ENCODE measurements around the gene TTC38.
A peak's percentile ranks its signal among the peaks of the same experiment; 100 is the strongest.
"Not testable (repeated sequence)": the region's sequence is repeated elsewhere in the genome, so short reads cannot be mapped to it uniquely, and the experiment has no call there.

Gene TTC38

GRCh38 chr22:46246178-46246577, 21.6 kb upstream of the TTC38 start:
- no peak for DNase-seq (ENCODE audit: low read depth)

- no peak for DNase-seq (ENCODE audit: low read depth)
These were observed 20.3 kb upstream of the TTC38 start for GRCh38 chr22:46247443-46247975.

GRCh38 chr22:46250035-46250782, 17.6 kb upstream of the TTC38 start, which contains the start of gene CDPF1:
TSS of gene CDPF1 (minus strand) at chr22:46250293. CDS start at chr22:46248284, 2,009 bp downstream.
- DNase-seq (ENCODE audit: low read depth): peak; percentile 82

- DNase-seq (ENCODE audit: low read depth): no peak
These were observed 17.1 kb upstream of the TTC38 start for GRCh38 chr22:46250783-46251125.

- DNase-seq (ENCODE audit: low read depth): no peak
These were observed 16.5 kb upstream of the TTC38 start for GRCh38 chr22:46251266-46251665.

- DNase-seq (ENCODE audit: low read depth): no peak
These were observed 15.9 kb upstream of the TTC38 start for GRCh38 chr22:46251816-46252380.

GRCh38 chr22:46256358-46256958, 11.3 kb upstream of the TTC38 start:
- no peak for DNase-seq (ENCODE audit: low read depth)

GRCh38 chr22:46259374-46259773, 8.4 kb upstream of the TTC38 start:
- DNase-seq (ENCODE audit: low read depth): no peak

GRCh38 chr22:46260038-46260437, 7.8 kb upstream of the TTC38 start:
- DNase-seq (ENCODE audit: low read depth): no peak

- DNase-seq (ENCODE audit: low read depth): no peak
These were observed 5.2 kb upstream of the TTC38 start for GRCh38 chr22:46262449-46263215.

GRCh38 chr22:46263216-46263590, 4.6 kb upstream of the TTC38 start, which contains the start of gene PKDREJ:
TSS of gene PKDREJ (minus strand) at chr22:46263343. CDS start at chr22:46263322, 21 bp downstream.
- DNase-seq (ENCODE audit: low read depth): no peak

- not testable (repeated sequence) for DNase-seq (ENCODE audit: low read depth)
These were observed 3.3 kb upstream of the TTC38 start for GRCh38 chr22:46264520-46264919.

GRCh38 chr22:46265627-46266026, 2.2 kb upstream of the TTC38 start:
- DNase-seq (ENCODE audit: low read depth): not testable (repeated sequence)

- no peak for DNase-seq (ENCODE audit: low read depth)
These were observed 1.8 kb downstream of the TTC38 start for GRCh38 chr22:46269564-46269963.

GRCh38 chr22:46272196-46272595, 4.4 kb downstream of the TTC38 start:
- DNase-seq (ENCODE audit: low read depth): no peak

- DNase-seq (ENCODE audit: low read depth): no peak
These were observed 5.1 kb downstream of the TTC38 start for GRCh38 chr22:46272762-46273431.

- no peak for DNase-seq (ENCODE audit: low read depth)
These were observed 5.8 kb downstream of the TTC38 start for GRCh38 chr22:46273432-46274148.

GRCh38 chr22:46274381-46274780, 6.6 kb downstream of the TTC38 start:
- no peak for DNase-seq (ENCODE audit: low read depth)

GRCh38 chr22:46275455-46276122, 7.8 kb downstream of the TTC38 start:
- no peak for DNase-seq (ENCODE audit: low read depth)

- no peak for DNase-seq (ENCODE audit: low read depth)
These were observed 8.8 kb downstream of the TTC38 start for GRCh38 chr22:46276563-46276962.

Measured in CMK (cell line).